NCI-H1417 (cell line): Measurements from ENCODE around the gene PACRG.

Experiments
- DNase-seq, 3 experiments: peaks; one replicate each; lab custom pipeline; 2025; lab: John Stamatoyannopoulos, UW

PACRG gene

GRCh38 chr6:162778603-162779002 is 50.8 kb downstream of the PACRG start:
- no peak for DNase-seq

GRCh38 chr6:162785632-162786242 is 58.0 kb downstream of the PACRG start:
- DNase-seq = no peak

- DNase-seq = no peak
Observed at GRCh38 chr6:162798546-162799266, 70.9 kb downstream of the PACRG start.

GRCh38 chr6:162814426-162814973 is 86.7 kb downstream of the PACRG start:
- peak in 2 of 3 experiments; percentile 88 to 93 for DNase-seq

- no peak for DNase-seq
Observed at GRCh38 chr6:162817196-162817595, 89.4 kb downstream of the PACRG start.

GRCh38 chr6:162819284-162819683 is 91.5 kb downstream of the PACRG start:
- no peak for DNase-seq

- DNase-seq = peak in 1 of 3 experiments; percentile 19
Observed at GRCh38 chr6:162821102-162821501, 93.3 kb downstream of the PACRG start.

GRCh38 chr6:162825597-162825996 is 97.8 kb downstream of the PACRG start:
- DNase-seq = no peak

GRCh38 chr6:162829013-162829742 is 101.4 kb downstream of the PACRG start:
- DNase-seq = no peak

- DNase-seq = no peak
Observed at GRCh38 chr6:162833776-162834175, 106.0 kb downstream of the PACRG start.

GRCh38 chr6:162845972-162846371 is 118.2 kb downstream of the PACRG start:
- DNase-seq = no peak

- no peak for DNase-seq
Observed at GRCh38 chr6:162846723-162847122, 118.9 kb downstream of the PACRG start.

GRCh38 chr6:162849269-162849668 is 121.5 kb downstream of the PACRG start:
- DNase-seq = no peak

GRCh38 chr6:162852192-162852591 is 124.4 kb downstream of the PACRG start:
- no peak for DNase-seq

- no peak for DNase-seq
Observed at GRCh38 chr6:162852840-162853577, 125.2 kb downstream of the PACRG start.

- DNase-seq = no peak
Observed at GRCh38 chr6:162854228-162854627, 126.5 kb downstream of the PACRG start.

GRCh38 chr6:162854734-162855191 is 127.0 kb downstream of the PACRG start:
- peak in 1 of 3 experiments; percentile 22 for DNase-seq

- DNase-seq = peak in 2 of 3 experiments; percentile 78 to 95
Observed at GRCh38 chr6:162856885-162857284, 129.1 kb downstream of the PACRG start.

GRCh38 chr6:162857326-162857725 is 129.6 kb downstream of the PACRG start:
- DNase-seq = peak in 2 of 3 experiments; percentile 69 to 88

- no peak for DNase-seq
Observed at GRCh38 chr6:162862462-162862861, 134.7 kb downstream of the PACRG start.

- no peak for DNase-seq
Observed at GRCh38 chr6:162862941-162863340, 135.2 kb downstream of the PACRG start.

- DNase-seq = no peak
Observed at GRCh38 chr6:162863821-162864220, 136.0 kb downstream of the PACRG start.
